H1 (cell line): Measurements from ENCODE around the gene ARHGEF3. TPM values are rescaled to one million over a fixed set of nuclear protein-coding genes. Genes with fewer than 3 reads are reported as not detected.

Experiments used
- ASH2L ChIP-seq: fragments of 200-600, 300-600 bp; sonication (generic); IDR thresholded peaks from one replicate; pipeline ENCODE4 v1.7.1; 2017; ENCODE audit warnings: low read length
- HDAC6 ChIP-seq: IDR thresholded peaks from one replicate; pipeline ENCODE4 v1.7.1; 2012; ENCODE audit warnings: low read depth, mild to moderate bottlenecking, inconsistent platforms, low read length, moderate library complexity
- polyA plus RNA-seq, 7 experiments: library from polyadenylated mRNA; depleted of rRNA in 3 of 7; stranded (reverse) in 5 of 7; unstranded in 2 of 7; fragments of >200 nt in 5 of 7; fragments of 200-250 nt in 2 of 7; gene quantifications; 1 replicate in 5 of 7; 2 replicates in 1 of 7; 4 replicates in 1 of 7; pipeline versions ENCODE4 v1.2.1 to v1.2.3, GENCODE V29; 2011 to 2013; ENCODE audit warnings: missing spikeins in 2 of 7, mixed read lengths in 2 of 7
- total RNA-seq: library from RNA; stranded (reverse); fragmentation: NEBNext Ultra II Directional; extraction: Animal tissue kit (Norgen Biotek cat#: 25700); gene quantifications from 2 replicates; pipeline ENCODE4 v1.2.1, GENCODE V29; 2021

ARHGEF3 gene
- total and polyA plus RNA-seq, 2 of the 8 experiments (the other 6 are each of a cell fraction or from before 2014, with no cell fraction given), result 2.8 to 6.0 TPM

DNA sequence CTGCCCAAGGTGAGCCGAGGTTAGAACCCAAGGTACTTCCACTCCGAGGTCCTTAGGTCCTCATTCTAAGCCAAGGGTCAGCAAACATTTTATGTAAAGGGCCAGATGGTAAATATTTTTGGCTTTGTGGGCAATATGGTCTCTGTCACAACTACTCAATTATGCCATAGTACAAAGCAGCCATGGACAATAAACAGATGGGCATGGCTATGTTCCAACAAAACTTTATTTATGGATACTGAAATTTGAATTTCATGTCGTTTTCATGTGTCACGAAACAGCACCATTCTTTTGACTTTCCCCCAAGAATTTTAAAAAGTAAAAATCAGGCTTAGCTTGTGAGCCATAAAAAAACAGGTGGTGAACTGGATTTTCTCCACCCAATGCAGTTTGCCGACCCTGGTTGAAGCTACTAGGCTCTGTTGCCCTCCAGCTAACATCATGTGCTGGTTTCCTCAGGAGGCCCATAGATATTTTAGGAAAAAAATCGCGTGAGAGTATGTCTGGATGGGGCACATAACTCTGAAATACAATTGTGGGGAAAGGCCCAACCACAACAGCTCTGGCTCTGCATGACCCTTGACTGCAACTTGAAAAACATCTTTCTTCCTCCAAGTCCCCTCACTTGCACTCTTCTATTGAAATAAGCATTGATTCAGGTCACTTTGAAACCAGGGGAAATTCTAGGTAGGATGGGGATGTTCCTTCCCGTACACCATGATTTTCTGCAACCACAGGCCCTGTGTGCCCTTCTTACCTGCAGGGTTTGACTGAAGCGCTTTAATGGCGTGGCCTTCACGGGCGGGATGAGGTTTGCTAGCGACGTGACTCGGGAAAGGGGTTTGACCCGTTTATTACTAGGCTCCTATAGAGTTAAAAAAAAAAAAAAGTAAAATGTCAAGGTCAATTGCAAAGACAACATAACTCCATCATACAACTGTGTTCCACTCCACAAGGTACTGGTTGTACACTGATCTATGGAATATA lies 28.5 kb downstream of the ARHGEF3 start (continued):
- no peak for TF ChIP-seq HDAC6
- no peak for TF ChIP-seq ASH2L
